ENCODE results near the gene SUOX.

DNA sequence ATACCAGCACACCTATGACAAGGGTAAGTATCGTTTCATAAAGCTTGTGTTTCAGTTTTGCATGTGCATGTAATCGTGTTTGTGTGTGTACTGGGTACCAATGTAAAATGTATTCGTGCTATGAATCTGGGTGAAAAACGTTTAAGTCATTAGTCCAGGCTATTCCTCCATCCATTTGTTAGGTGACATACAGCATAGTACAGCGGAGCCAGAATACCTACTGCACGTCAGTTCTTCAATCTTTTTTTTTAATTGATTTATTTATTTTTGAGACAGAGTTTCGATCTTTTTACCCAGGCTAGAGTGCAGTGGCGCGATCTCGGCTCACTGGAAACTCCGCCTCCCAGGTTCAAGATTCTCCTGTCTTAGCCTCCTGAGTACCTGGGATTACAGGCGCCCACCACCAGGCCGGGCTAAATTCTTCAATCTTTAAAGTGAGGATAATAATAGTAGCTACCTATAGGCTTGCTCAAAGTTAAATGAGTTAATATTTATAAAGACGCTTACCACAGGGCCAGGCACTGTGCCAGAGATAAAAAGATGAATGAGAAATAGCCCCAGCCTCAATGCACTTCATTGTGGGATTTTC, 44.0 kb downstream of the SUOX start:
- TF ChIP-seq, protein P1, sequence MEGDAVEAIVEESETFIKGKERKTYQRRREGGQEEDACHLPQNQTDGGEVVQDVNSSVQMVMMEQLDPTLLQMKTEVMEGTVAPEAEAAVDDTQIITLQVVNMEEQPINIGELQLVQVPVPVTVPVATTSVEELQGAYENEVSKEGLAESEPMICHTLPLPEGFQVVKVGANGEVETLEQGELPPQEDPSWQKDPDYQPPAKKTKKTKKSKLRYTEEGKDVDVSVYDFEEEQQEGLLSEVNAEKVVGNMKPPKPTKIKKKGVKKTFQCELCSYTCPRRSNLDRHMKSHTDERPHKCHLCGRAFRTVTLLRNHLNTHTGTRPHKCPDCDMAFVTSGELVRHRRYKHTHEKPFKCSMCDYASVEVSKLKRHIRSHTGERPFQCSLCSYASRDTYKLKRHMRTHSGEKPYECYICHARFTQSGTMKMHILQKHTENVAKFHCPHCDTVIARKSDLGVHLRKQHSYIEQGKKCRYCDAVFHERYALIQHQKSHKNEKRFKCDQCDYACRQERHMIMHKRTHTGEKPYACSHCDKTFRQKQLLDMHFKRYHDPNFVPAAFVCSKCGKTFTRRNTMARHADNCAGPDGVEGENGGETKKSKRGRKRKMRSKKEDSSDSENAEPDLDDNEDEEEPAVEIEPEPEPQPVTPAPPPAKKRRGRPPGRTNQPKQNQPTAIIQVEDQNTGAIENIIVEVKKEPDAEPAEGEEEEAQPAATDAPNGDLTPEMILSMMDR (IDR thresholded peaks at IDR 0.05): no peak
- no peak for TF ChIP-seq POLR2A (IDR thresholded peaks at IDR 0.05)

All from uterus (tissue), 2 donors.